SK-N-MC (cell line): ENCODE measurements around the gene TCF3.
A peak's percentile ranks its signal among the peaks of the same experiment; 100 is the strongest.

Experiments used
- DNase-seq: peaks from one replicate; pipeline ENCODE4 v3.0.0-alpha.2; 2011; ENCODE audit warnings: low read depth, low spot score
- H3K27ac ChIP-seq: fragments of 200-600 bp; sonication (generic); 2 replicates; pipeline ENCODE4 v1.5.1; 2016; ENCODE audit warnings: mixed run types
- H3K36me3 ChIP-seq: fragments of 200-600 bp; sonication (generic); 2 replicates; pipeline ENCODE4 v1.6.1; 2017; ENCODE audit warnings: antibody characterized with exemption, low read length, mixed read lengths; ENCODE audit not compliant: insufficient read depth
- H3K4me3 ChIP-seq: fragments of 200-600 bp; sonication (generic); 2 replicates; pipeline ENCODE4 v1.5.1; 2016
- H3K9ac ChIP-seq: fragments of 200-600 bp; sonication (generic); 2 replicates; pipeline ENCODE4 v1.8.0; 2017; ENCODE audit warnings: mixed run types, mixed read lengths; ENCODE audit not compliant: insufficient read length
- H3K9me3 ChIP-seq: fragments of 200-600 bp; sonication (generic); 2 replicates; pipeline ENCODE4 v1.6.1; 2017; ENCODE audit warnings: low read depth, mild to moderate bottlenecking, antibody characterized with exemption, low read length, moderate library complexity, mixed read lengths
- EZH2 ChIP-seq: fragments of 200-600 bp; sonication (generic); IDR thresholded peaks from one replicate; pipeline ENCODE4 v1.6.1; 2017; ENCODE audit warnings: antibody characterized with exemption
- FOXP2 ChIP-seq: optimal IDR thresholded peaks from 2 replicates; pipeline ENCODE3; 2011; ENCODE audit warnings: mild to moderate bottlenecking, moderate library complexity; ENCODE audit not compliant: insufficient read depth; ENCODE audit errors: extremely low read length, control extremely low read depth
- POLR2AphosphoS5 ChIP-seq: IDR thresholded peaks from 2 replicates; pipeline ENCODE4 v1.6.1; 2012; ENCODE audit warnings: mild to moderate bottlenecking, low read depth, low read length, borderline replicate concordance

Gene TCF3

GRCh38 chr19:1605236-1606137 is 46.9 kb downstream of the TCF3 start, which contains the start of gene UQCR11:
TSS of gene UQCR11 (minus strand) at chr19:1605462. CDS start at chr19:1605409, 53 bp downstream.
- Histone ChIP-seq H3K9ac (peak within 1 kb of the TSS; percentile 97), H3K9me3 (no peaks in the 10 kb centered on the region), H3K27ac (peak within 1 kb of the TSS; percentile 98), H3K36me3 (peaks cover 23% of the 10 kb centered on the region; the same call in 1 of the 2 replicates), H3K4me3 (peak within 1 kb of the TSS; percentile 92)
- no peak for TF ChIP-seq FOXP2
- TF ChIP-seq POLR2AphosphoS5 = peak; percentile 96
- TF ChIP-seq EZH2 = no peak
- DNase-seq = peak; percentile 93

DNA sequence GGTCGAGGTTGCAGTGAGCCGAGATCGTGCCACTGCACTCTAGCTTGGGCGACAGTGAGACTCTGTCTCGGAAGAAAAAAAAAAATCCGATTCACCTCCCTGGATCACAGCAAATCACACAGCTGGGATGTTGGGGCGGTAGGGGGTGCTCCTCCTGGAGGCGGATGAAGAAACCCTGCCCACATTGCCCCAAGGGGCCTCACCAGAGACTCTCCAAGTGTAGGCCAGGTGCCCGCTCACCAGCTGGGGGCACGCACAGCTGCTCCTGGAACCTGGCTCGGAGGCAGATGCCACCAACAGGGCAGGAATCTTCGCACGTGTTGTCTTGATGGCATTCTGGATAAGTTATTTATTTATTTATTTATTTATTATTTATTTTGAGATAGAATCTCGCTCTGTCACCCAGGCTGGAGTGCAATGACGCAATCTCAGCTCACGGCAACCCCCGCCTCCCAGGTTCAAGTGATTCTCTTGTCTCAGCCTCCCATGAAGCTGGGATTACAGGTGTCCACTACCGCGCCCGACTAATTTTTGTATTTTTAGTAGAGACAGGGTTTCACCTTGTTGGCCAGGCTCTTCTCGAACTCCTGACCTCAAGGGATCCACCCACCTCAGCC is 50.2 kb downstream of the TCF3 start:
- H3K27ac ChIP-seq = no peak overlapping the region
- DNase-seq = no peak
- H3K4me3 ChIP-seq = no peak overlapping the region
- H3K9ac ChIP-seq = no peak overlapping the region
- TF ChIP-seq FOXP2 = no peak
- no peak for TF ChIP-seq POLR2AphosphoS5
- TF ChIP-seq EZH2 = no peak
- no peaks in the 10 kb centered on the region for H3K9me3 ChIP-seq
- H3K36me3 ChIP-seq = peaks cover 35% of the 10 kb centered on the region

- no peak overlapping the region for H3K9ac ChIP-seq
- H3K27ac ChIP-seq = no peak overlapping the region
- no peak overlapping the region for H3K4me3 ChIP-seq
- TF ChIP-seq EZH2 (no peak), POLR2AphosphoS5 (no peak), FOXP2 (no peak)
- peaks cover 40% of the 10 kb centered on the region for H3K36me3 ChIP-seq
- no peaks in the 10 kb centered on the region for H3K9me3 ChIP-seq
- DNase-seq = no peak
Observed at GRCh38 chr19:1601613-1602064, 50.8 kb downstream of the TCF3 start.

DNA sequence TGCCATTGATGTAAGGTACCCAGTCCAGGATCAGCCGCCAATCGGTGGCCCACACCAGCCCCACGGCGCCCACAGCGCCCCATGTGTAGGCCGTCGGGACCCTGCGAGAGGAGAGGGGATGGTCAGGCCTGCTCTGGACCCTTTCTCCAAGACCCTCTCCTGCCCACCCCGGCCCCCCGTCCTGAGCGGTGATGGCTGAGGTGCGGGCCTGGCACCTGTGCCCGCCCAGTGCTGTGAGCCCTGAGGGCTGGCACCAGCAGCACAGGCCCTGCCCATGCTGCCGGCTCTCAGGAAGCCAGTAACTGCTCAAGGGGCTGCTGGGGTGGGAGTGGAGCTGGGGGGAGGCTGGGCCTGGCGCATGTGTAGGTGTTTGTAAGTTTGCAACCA is 53.0 kb downstream of the TCF3 start:
- TF ChIP-seq EZH2 (no peak), FOXP2 (no peak), POLR2AphosphoS5 (no peak)
- H3K36me3 ChIP-seq = peaks cover 40% of the 10 kb centered on the region

GRCh38 chr19:1598777-1599459 is 53.5 kb downstream of the TCF3 start:
- no peak for TF ChIP-seq POLR2AphosphoS5
- TF ChIP-seq FOXP2 = no peak
- TF ChIP-seq EZH2 = no peak
- no peak overlapping the region for H3K9ac ChIP-seq
- H3K4me3 ChIP-seq = no peak overlapping the region
- no peak overlapping the region for H3K27ac ChIP-seq
- peaks cover 40% of the 10 kb centered on the region for H3K36me3 ChIP-seq
- DNase-seq = no peak
- no peaks in the 10 kb centered on the region for H3K9me3 ChIP-seq

More for the DNA sequence above, 53.0 kb downstream of the TCF3 start:
- Histone ChIP-seq H3K9ac (no peak overlapping the region), H3K9me3 (no peaks in the 10 kb centered on the region), H3K4me3 (no peak overlapping the region), H3K27ac (no peak overlapping the region)
- DNase-seq = no peak

DNA sequence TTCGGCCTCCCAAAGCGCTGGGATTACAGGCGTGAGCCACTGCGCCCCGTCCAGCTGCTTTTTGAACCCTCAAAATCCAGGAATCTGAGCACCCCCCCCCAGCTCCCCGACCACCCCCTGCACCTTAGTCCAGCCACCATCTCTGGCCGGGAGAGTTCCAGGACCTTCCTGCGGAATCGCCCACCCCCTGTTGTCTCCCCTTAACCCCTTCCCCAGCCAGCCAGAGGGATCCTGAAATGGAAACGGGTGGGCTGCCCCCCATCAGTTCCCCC is 59.0 kb downstream of the TCF3 start:
- no peak overlapping the region for H3K27ac ChIP-seq
- no peak for DNase-seq
- H3K4me3 ChIP-seq = peak overlapping the region; percentile 83
- no peak overlapping the region for H3K9ac ChIP-seq
- H3K36me3 ChIP-seq = peaks cover 15% of the 10 kb centered on the region
- H3K9me3 ChIP-seq = no peaks in the 10 kb centered on the region
- TF ChIP-seq EZH2 = no peak
- TF ChIP-seq POLR2AphosphoS5 = no peak
- TF ChIP-seq FOXP2 = no peak

DNA sequence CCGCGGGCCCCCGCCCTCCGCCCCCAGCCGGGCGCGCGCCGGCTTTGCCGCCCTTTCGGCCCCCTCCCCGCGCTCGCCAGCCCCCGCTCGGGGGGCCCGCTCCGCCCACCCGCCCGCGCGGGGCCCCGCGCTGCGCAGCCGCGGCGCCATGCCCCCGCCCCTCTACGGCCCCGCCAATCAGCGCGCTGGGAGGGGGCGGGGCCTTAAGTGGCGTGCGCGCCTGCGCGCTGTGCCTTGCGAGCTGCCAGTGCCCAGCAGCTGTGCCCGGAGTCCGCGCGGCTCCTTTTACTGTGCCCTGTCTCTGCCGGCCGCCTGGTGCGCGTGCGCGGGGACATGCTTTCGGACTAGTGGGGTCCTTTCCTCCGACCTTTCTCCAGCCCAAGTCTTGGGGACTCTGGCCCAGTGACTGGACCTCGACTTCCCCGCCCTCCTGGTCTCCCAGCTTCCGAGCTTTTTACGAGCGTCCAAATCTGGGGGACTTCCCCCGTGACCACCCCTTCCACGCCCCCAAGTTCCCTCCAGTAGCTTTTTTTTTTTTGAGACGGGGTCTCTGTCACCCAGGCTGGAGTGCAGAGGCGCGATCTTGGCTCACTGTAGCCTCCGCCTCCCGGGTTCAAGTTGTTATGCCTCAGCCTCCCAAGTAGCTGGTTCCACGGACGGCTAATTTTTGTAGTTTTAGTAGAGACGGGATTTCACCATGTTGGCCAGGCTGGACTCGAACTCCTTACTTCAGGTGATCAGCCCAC is 59.5 kb downstream of the TCF3 start, which contains the start of gene MBD3:
Gene MBD3, minus strand, starts transcription at position 111 of the 746 bp plus-strand sequence. CDS start 234 bp downstream, outside the sequence.
- Histone ChIP-seq H3K36me3 (peaks cover 12% of the 10 kb centered on the region), H3K9ac (peak within 1 kb of the TSS; percentile 100), H3K27ac (peak within 1 kb of the TSS; percentile 99), H3K9me3 (no peaks in the 10 kb centered on the region), H3K4me3 (peak within 1 kb of the TSS; percentile 95)
- TF ChIP-seq EZH2 = no peak
- TF ChIP-seq POLR2AphosphoS5 = peak; percentile 94
- peak; percentile 20 for DNase-seq

- TF ChIP-seq FOXP2 (no peak), POLR2AphosphoS5 (peak; percentile 92), EZH2 (no peak)
- DNase-seq = peak; percentile 20
- H3K36me3 ChIP-seq = peaks cover 9% of the 10 kb centered on the region
Observed at GRCh38 chr19:1592024-1592754, 60.2 kb downstream of the TCF3 start.

More at GRCh38 chr19:1592024-1592754, 60.2 kb downstream of the TCF3 start:
- peak overlapping the region; percentile 99 for H3K27ac ChIP-seq
- peak overlapping the region; percentile 95 for H3K4me3 ChIP-seq
- no peaks in the 10 kb centered on the region for H3K9me3 ChIP-seq
- peak overlapping the region; percentile 100 for H3K9ac ChIP-seq
